ENCODE results near the gene CR2.

Gene CR2

GRCh38 chr1:207454046-207454964 is at the start of gene CR2:
TSS of gene CR2 (plus strand) at chr1:207454328. CDS start at chr1:207454419, 91 bp downstream.
- in situ Hi-C loops (cut with MboI; ENCODE audit: low sequenced_read_pairs) = no loop called here
- Histone ChIP-seq H3K36me3 (replicated peaks) (no peaks in the 10 kb centered on the region), H3K4me1 (no peaks in the 10 kb centered on the region), H3K4me3 (no peak within 1 kb of the TSS), H3K9me3 (no peaks in the 10 kb centered on the region), H3K27me3 (ENCODE audit: low read depth) (peaks cover 19% of the 10 kb centered on the region; the same call in 1 of the 2 replicates)
- no peak for DNase-seq (ENCODE audit: low spot score in 2 of 2)

GRCh38 chr1:207404849-207405525 is 49.1 kb upstream of the CR2 start:
- Histone ChIP-seq H3K9me3 (no peaks in the 10 kb centered on the region), H3K4me3 (no peak overlapping the region), H3K4me1 (no peaks in the 10 kb centered on the region), H3K36me3 (replicated peaks) (no peaks in the 10 kb centered on the region), H3K27me3 (ENCODE audit: low read depth) (no peaks in the 10 kb centered on the region)
- in situ Hi-C loops (cut with MboI; ENCODE audit: low sequenced_read_pairs) = loop anchor here (25.0 kb wide), 1 partner anchor 318 kb away; the partner anchor contains the start of gene C4BPB
- DNase-seq (ENCODE audit: low spot score in 2 of 2) = peak in 1 of 2 experiments; percentile 79

- Histone ChIP-seq H3K9me3 (no peaks in the 10 kb centered on the region), H3K27me3 (ENCODE audit: low read depth) (no peaks in the 10 kb centered on the region)
- in situ Hi-C loops (cut with MboI; ENCODE audit: low sequenced_read_pairs) = loop anchor here (25.0 kb wide), 1 partner anchor 319 kb away; the partner anchor contains the start of gene C4BPB
These were observed 48.3 kb upstream of the CR2 start for GRCh38 chr1:207405814-207406213.

GRCh38 chr1:207407655-207408260 is 46.4 kb upstream of the CR2 start:
- H3K4me1 ChIP-seq = no peaks in the 10 kb centered on the region
- no peaks in the 10 kb centered on the region for H3K27me3 ChIP-seq (ENCODE audit: low read depth)
- in situ Hi-C loops (cut with MboI; ENCODE audit: low sequenced_read_pairs) = loop anchor here (25.0 kb wide), 1 partner anchor 320 kb away; the partner anchor contains the start of gene C4BPB
- no peaks in the 10 kb centered on the region for H3K9me3 ChIP-seq
- H3K4me3 ChIP-seq = no peak overlapping the region
- H3K36me3 ChIP-seq (replicated peaks) = no peaks in the 10 kb centered on the region
- DNase-seq (ENCODE audit: low spot score in 2 of 2) = no peak

More at GRCh38 chr1:207405814-207406213, 48.3 kb upstream of the CR2 start:
- Histone ChIP-seq H3K4me1 (no peaks in the 10 kb centered on the region), H3K36me3 (replicated peaks) (no peaks in the 10 kb centered on the region), H3K4me3 (no peak overlapping the region)
- DNase-seq (ENCODE audit: low spot score in 2 of 2) = no peak

- Histone ChIP-seq H3K36me3 (replicated peaks) (no peaks in the 10 kb centered on the region), H3K4me1 (no peaks in the 10 kb centered on the region)
- in situ Hi-C loops (cut with MboI; ENCODE audit: low sequenced_read_pairs) = loop anchor here (25.0 kb wide), 1 partner anchor 326 kb away; the partner anchor contains the start of gene C4BPB
These were observed 41.3 kb upstream of the CR2 start for GRCh38 chr1:207412845-207413244.

GRCh38 chr1:207414606-207415108 is 39.5 kb upstream of the CR2 start:
- no peaks in the 10 kb centered on the region for H3K27me3 ChIP-seq (ENCODE audit: low read depth)
- H3K4me1 ChIP-seq = no peaks in the 10 kb centered on the region
- no peaks in the 10 kb centered on the region for H3K36me3 ChIP-seq (replicated peaks)
- no peak for DNase-seq (ENCODE audit: low spot score in 2 of 2)
- in situ Hi-C loops (cut with MboI; ENCODE audit: low sequenced_read_pairs) = loop anchor here (25.0 kb wide), 1 partner anchor 327 kb away; the partner anchor contains the start of gene C4BPB
- no peak overlapping the region for H3K4me3 ChIP-seq
- no peaks in the 10 kb centered on the region for H3K9me3 ChIP-seq

More at GRCh38 chr1:207412845-207413244, 41.3 kb upstream of the CR2 start:
- Histone ChIP-seq H3K27me3 (ENCODE audit: low read depth) (no peaks in the 10 kb centered on the region), H3K9me3 (no peaks in the 10 kb centered on the region), H3K4me3 (no peak overlapping the region)
- DNase-seq (ENCODE audit: low spot score in 2 of 2) = no peak

- no peaks in the 10 kb centered on the region for H3K36me3 ChIP-seq (replicated peaks)
- no peak overlapping the region for H3K4me3 ChIP-seq
- in situ Hi-C loops (cut with MboI; ENCODE audit: low sequenced_read_pairs) = loop anchor here (25.0 kb wide), 1 partner anchor 330 kb away; the partner anchor contains the start of gene C4BPB
- H3K4me1 ChIP-seq = no peaks in the 10 kb centered on the region
- no peaks in the 10 kb centered on the region for H3K27me3 ChIP-seq (ENCODE audit: low read depth)
- no peak for DNase-seq (ENCODE audit: low spot score in 2 of 2)
- no peaks in the 10 kb centered on the region for H3K9me3 ChIP-seq
These were observed 37.1 kb upstream of the CR2 start for GRCh38 chr1:207417076-207417475.

- Histone ChIP-seq H3K36me3 (replicated peaks) (no peaks in the 10 kb centered on the region), H3K9me3 (no peaks in the 10 kb centered on the region), H3K27me3 (ENCODE audit: low read depth) (no peaks in the 10 kb centered on the region), H3K4me1 (no peaks in the 10 kb centered on the region), H3K4me3 (no peak overlapping the region)
- in situ Hi-C loops (cut with MboI; ENCODE audit: low sequenced_read_pairs) = loop anchor here (25.0 kb wide), 1 partner anchor 331 kb away; the partner anchor contains the start of gene C4BPB
- DNase-seq (ENCODE audit: low spot score in 2 of 2) = no peak
These were observed 35.8 kb upstream of the CR2 start for GRCh38 chr1:207418351-207418750.

GRCh38 chr1:207420109-207420508 is 34.0 kb upstream of the CR2 start:
- no peak for DNase-seq (ENCODE audit: low spot score in 2 of 2)
- Histone ChIP-seq H3K36me3 (replicated peaks) (no peaks in the 10 kb centered on the region), H3K27me3 (ENCODE audit: low read depth) (no peaks in the 10 kb centered on the region), H3K9me3 (no peaks in the 10 kb centered on the region), H3K4me1 (no peaks in the 10 kb centered on the region), H3K4me3 (no peak overlapping the region)
- in situ Hi-C loops (cut with MboI; ENCODE audit: low sequenced_read_pairs) = loop anchor here (25.0 kb wide), 1 partner anchor 333 kb away; the partner anchor contains the start of gene C4BPB

GRCh38 chr1:207421078-207421477 is 33.0 kb upstream of the CR2 start:
- DNase-seq (ENCODE audit: low spot score in 2 of 2) = no peak
- Histone ChIP-seq H3K4me1 (no peaks in the 10 kb centered on the region), H3K36me3 (replicated peaks) (no peaks in the 10 kb centered on the region), H3K4me3 (no peak overlapping the region), H3K27me3 (ENCODE audit: low read depth) (no peaks in the 10 kb centered on the region), H3K9me3 (no peaks in the 10 kb centered on the region)
- in situ Hi-C loops (cut with MboI; ENCODE audit: low sequenced_read_pairs) = loop anchor here (25.0 kb wide), 1 partner anchor 334 kb away; the partner anchor contains the start of gene C4BPB

GRCh38 chr1:207423560-207424292 is 30.4 kb upstream of the CR2 start:
- no peaks in the 10 kb centered on the region for H3K9me3 ChIP-seq
- H3K36me3 ChIP-seq (replicated peaks) = no peaks in the 10 kb centered on the region
- in situ Hi-C loops (cut with MboI; ENCODE audit: low sequenced_read_pairs) = loop anchor here (25.0 kb wide), 1 partner anchor 336 kb away; the partner anchor contains the start of gene C4BPB
- no peaks in the 10 kb centered on the region for H3K4me1 ChIP-seq
- H3K4me3 ChIP-seq = no peak overlapping the region
- no peak for DNase-seq (ENCODE audit: low spot score in 2 of 2)
- no peaks in the 10 kb centered on the region for H3K27me3 ChIP-seq (ENCODE audit: low read depth)

- Histone ChIP-seq H3K4me3 (no peak overlapping the region), H3K27me3 (ENCODE audit: low read depth) (no peaks in the 10 kb centered on the region), H3K9me3 (no peaks in the 10 kb centered on the region), H3K36me3 (replicated peaks) (no peaks in the 10 kb centered on the region), H3K4me1 (no peaks in the 10 kb centered on the region)
- no peak for DNase-seq (ENCODE audit: low spot score in 2 of 2)
- in situ Hi-C loops (cut with MboI; ENCODE audit: low sequenced_read_pairs) = loop anchor here (25.0 kb wide), 1 partner anchor 337 kb away; the partner anchor contains the start of gene C4BPB
These were observed 29.5 kb upstream of the CR2 start for GRCh38 chr1:207424570-207425131.

Data from HAP-1 (cell line).